Measurements from ENCODE around the gene ADAM19.

The ADAM19 gene

DNA sequence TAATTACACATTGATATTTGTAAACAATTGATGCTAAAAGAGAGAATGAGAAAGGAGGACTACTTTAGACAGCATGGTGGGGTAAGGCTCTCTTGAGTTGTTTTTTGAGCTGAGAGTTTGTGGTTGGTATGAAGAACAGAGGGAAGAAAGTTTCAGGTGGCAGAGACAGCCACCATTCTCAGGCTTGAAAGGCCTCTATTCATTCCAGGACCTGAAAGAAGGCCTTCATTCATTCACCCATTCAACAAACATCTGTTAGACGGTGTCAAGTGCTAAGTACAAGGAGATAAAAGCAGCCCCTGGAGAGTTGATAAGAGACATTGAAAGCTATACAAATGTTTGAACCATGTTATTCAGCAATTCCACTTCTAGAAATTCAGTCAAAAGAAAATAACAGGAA is 21.7 kb upstream of the ADAM19 start:
- no peak overlapping the region for H2AFZ ChIP-seq (ENCODE audit: low read depth, low read length)
- no peaks in the 10 kb centered on the region for H3K9me3 ChIP-seq (ENCODE audit: insufficient read depth, low read length)
- TF ChIP-seq EZH2phosphoT487 (IDR thresholded peaks at IDR 0.05; ENCODE audit: low read depth) (no peak), CTCF (IDR thresholded peaks at IDR 0.05; ENCODE audit: low read depth, low read length) (no peak)
- H3K4me1 ChIP-seq (ENCODE audit: low read length) = peaks cover 99% of the 10 kb centered on the region
- peak overlapping the region; percentile 79 for H3K4me2 ChIP-seq (ENCODE audit: low read length)
- peak overlapping the region; percentile 66 for H3K9ac ChIP-seq (ENCODE audit: low read length)
- H3K27me3 ChIP-seq (ENCODE audit: low read depth, low read length) = no peaks in the 10 kb centered on the region
- no peaks in the 10 kb centered on the region for H3K36me3 ChIP-seq (replicated peaks; ENCODE audit: low read depth, low read length)
- H3K27ac ChIP-seq (ENCODE audit: low read length) = peak overlapping the region; percentile 99
- peak overlapping the region; percentile 19 for H3K4me3 ChIP-seq (ENCODE audit: low read length)
- no peaks in the 10 kb centered on the region for H4K20me1 ChIP-seq (ENCODE audit: insufficient read depth, low read length)
- no peaks in the 10 kb centered on the region for H3K79me2 ChIP-seq (ENCODE audit: low read length)

DNA sequence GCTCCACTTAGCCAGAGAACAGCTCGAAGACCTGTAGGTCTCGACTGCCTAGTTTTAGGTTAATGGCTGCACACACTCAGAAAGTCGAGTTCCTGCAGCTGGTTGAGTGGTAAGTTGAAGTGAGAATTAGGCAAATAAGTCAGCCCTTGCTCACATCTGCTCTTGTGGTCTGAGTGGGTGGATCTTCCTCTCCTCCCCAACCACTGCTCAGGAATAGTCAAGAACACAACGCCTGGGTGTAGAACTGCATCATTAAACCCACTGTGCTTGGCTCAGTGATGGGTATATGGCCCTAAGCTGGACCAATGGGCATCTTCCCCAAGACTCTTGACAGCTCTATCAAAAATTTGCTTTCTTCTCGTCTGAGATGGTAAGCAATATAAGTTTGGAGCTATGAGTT is 20.9 kb upstream of the ADAM19 start:
- Histone ChIP-seq H3K79me2 (ENCODE audit: low read length) (no peaks in the 10 kb centered on the region), H3K27me3 (ENCODE audit: low read depth, low read length) (no peaks in the 10 kb centered on the region), H3K27ac (ENCODE audit: low read length) (peak overlapping the region; percentile 99), H3K4me2 (ENCODE audit: low read length) (peak overlapping the region; percentile 79), H3K9ac (ENCODE audit: low read length) (peak overlapping the region; percentile 66), H3K9me3 (ENCODE audit: insufficient read depth, low read length) (no peaks in the 10 kb centered on the region), H2AFZ (ENCODE audit: low read depth, low read length) (no peak overlapping the region), H3K4me3 (ENCODE audit: low read length) (peak overlapping the region; percentile 25), H3K36me3 (replicated peaks; ENCODE audit: low read depth, low read length) (no peaks in the 10 kb centered on the region), H4K20me1 (ENCODE audit: insufficient read depth, low read length) (no peaks in the 10 kb centered on the region), H3K4me1 (ENCODE audit: low read length) (peaks cover 98% of the 10 kb centered on the region)
- TF ChIP-seq CTCF (IDR thresholded peaks at IDR 0.05; ENCODE audit: low read depth, low read length) = no peak
- TF ChIP-seq EZH2phosphoT487 (IDR thresholded peaks at IDR 0.05; ENCODE audit: low read depth) = no peak

DNA sequence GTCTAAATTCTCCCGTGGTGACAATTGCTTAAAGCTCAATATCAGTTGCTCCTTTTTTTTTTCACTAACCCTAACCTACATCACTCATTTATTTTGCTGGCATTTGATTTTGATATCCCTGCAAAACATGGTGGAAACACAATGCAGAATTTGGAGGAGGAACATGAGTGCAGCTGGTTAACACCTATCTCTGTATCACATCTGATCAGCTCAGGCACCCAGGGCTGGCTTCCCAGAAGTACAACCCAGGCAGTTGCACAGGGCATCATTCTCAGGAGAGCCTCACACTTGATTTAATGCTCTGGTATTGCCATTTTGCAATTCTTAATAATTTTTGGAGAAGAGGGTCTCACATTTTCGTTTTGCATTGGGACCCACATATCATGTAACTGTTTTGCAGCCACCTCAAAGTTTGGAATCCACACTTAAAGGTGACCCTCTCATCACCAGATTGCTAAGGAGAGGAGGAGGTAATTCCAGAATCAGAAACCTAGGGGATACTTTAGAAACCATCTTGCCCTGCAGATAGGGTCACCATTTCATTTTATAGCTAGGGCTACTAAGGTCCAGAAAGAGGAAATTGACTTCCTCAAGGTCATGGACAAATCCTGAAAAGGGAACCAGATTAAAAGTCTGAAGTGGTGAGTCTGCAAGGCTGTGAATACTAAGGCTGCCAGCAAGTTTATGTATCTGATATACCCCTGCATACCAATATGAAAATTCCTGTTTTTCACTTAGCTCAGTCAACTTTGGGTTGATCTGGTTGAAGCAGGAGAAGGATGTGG is 19.3 kb upstream of the ADAM19 start:
- Histone ChIP-seq H3K79me2 (ENCODE audit: low read length) (no peaks in the 10 kb centered on the region), H3K9ac (ENCODE audit: low read length) (peak overlapping the region; percentile 81), H3K4me1 (ENCODE audit: low read length) (peaks cover 82% of the 10 kb centered on the region), H2AFZ (ENCODE audit: low read depth, low read length) (no peak overlapping the region), H3K36me3 (replicated peaks; ENCODE audit: low read depth, low read length) (no peaks in the 10 kb centered on the region), H4K20me1 (ENCODE audit: insufficient read depth, low read length) (no peaks in the 10 kb centered on the region), H3K27ac (ENCODE audit: low read length) (peak overlapping the region; percentile 99), H3K4me2 (ENCODE audit: low read length) (peak overlapping the region; percentile 79), H3K9me3 (ENCODE audit: insufficient read depth, low read length) (no peaks in the 10 kb centered on the region), H3K27me3 (ENCODE audit: low read depth, low read length) (no peaks in the 10 kb centered on the region), H3K4me3 (ENCODE audit: low read length) (peak overlapping the region; percentile 64)
- no peak for TF ChIP-seq CTCF (IDR thresholded peaks at IDR 0.05; ENCODE audit: low read depth, low read length)
- TF ChIP-seq EZH2phosphoT487 (IDR thresholded peaks at IDR 0.05; ENCODE audit: low read depth) = no peak

DNA sequence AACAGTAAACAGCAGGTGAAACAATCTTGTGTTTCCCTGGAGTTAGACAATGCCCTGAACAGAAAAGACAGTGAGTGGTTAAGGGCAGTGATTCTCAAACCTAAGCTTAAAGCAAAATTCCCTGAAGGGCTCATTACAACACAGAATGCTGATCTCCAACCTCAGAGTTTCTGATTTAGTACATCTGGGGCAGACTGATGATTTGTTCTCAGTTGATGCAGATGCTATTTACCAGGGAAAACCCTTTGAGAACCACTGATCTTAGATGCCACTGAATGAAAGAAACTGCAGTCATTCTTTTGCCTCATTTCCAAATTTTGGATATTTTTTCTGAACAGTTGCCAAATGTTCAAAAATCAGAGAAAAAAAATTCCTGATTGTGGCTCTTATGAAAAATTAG is 18.7 kb upstream of the ADAM19 start:
- no peaks in the 10 kb centered on the region for H3K79me2 ChIP-seq (ENCODE audit: low read length)
- H2AFZ ChIP-seq (ENCODE audit: low read depth, low read length) = no peak overlapping the region
- no peaks in the 10 kb centered on the region for H3K27me3 ChIP-seq (ENCODE audit: low read depth, low read length)
- peak overlapping the region; percentile 64 for H3K4me3 ChIP-seq (ENCODE audit: low read length)
- peak overlapping the region; percentile 79 for H3K4me2 ChIP-seq (ENCODE audit: low read length)
- peak overlapping the region; percentile 99 for H3K27ac ChIP-seq (ENCODE audit: low read length)
- H4K20me1 ChIP-seq (ENCODE audit: insufficient read depth, low read length) = no peaks in the 10 kb centered on the region
- H3K9me3 ChIP-seq (ENCODE audit: insufficient read depth, low read length) = no peaks in the 10 kb centered on the region
- H3K36me3 ChIP-seq (replicated peaks; ENCODE audit: low read depth, low read length) = no peaks in the 10 kb centered on the region
- TF ChIP-seq CTCF (IDR thresholded peaks at IDR 0.05; ENCODE audit: low read depth, low read length) = no peak
- no peak for TF ChIP-seq EZH2phosphoT487 (IDR thresholded peaks at IDR 0.05; ENCODE audit: low read depth)
- peaks cover 76% of the 10 kb centered on the region for H3K4me1 ChIP-seq (ENCODE audit: low read length)
- H3K9ac ChIP-seq (ENCODE audit: low read length) = peak overlapping the region; percentile 81

All from OCI-LY3 (cell line).